WTC11 (cell line): ENCODE data around the gene MPC1. TPM values are rescaled to one million over a fixed set of nuclear protein-coding genes. Genes with fewer than 3 reads are reported as not detected.

ENCODE experiments used
- ATAC-seq: fragments of 200-7000 bp; cut with Tn5 transposase; 2 replicates; pipeline ENCODE4 v1.10.0; 2021; ENCODE audit warnings: mild to moderate bottlenecking, moderate library complexity
- CTCF ChIA-PET: fragments of 300-600 bp; sonication (Branson Sonifier 250); formaldehyde crosslinking; loops from one replicate; lab custom pipeline; 2021; ENCODE audit warnings: antibody characterized with exemption; lab: Charles Lee
- POLR2A ChIA-PET: fragments of 350-600 bp; sonication (Branson Sonifier 250); formaldehyde crosslinking; loops from one replicate; lab custom pipeline; 2021; ENCODE audit warnings: antibody characterized with exemption; lab: Charles Lee
- DNase-seq: peaks from one replicate; pipeline ENCODE4 v3.0.0; 2021; ENCODE audit warnings: low spot score
- H3K27ac Mint-ChIP-seq: 2 replicates; pipeline ENCODE4 v1.8.0; 2021; ENCODE audit warnings: mixed read lengths
- H3K27me3 Mint-ChIP-seq: 2 replicates; pipeline ENCODE4 v1.8.0; 2021; ENCODE audit warnings: low read depth, mild to moderate bottlenecking, moderate library complexity, mixed read lengths
- H3K36me3 Mint-ChIP-seq: 2 replicates; pipeline ENCODE4 v1.8.0; 2021; ENCODE audit warnings: mixed read lengths
- H3K4me1 Mint-ChIP-seq: 2 replicates; pipeline ENCODE4 v1.8.0; 2022; ENCODE audit warnings: mixed read lengths
- H3K4me3 Mint-ChIP-seq: 2 replicates; pipeline ENCODE4 v1.8.0; 2021; ENCODE audit warnings: mild to moderate bottlenecking, moderate library complexity, mixed read lengths
- H3K9me3 Mint-ChIP-seq: 2 replicates; pipeline ENCODE4 v1.8.0; 2021; ENCODE audit warnings: mixed read lengths
- AFF4 ChIP-seq: sonication (generic); formaldehyde crosslinking; IDR thresholded peaks from 2 replicates; pipeline ENCODE4 v1.8.1; 2023; ENCODE audit warnings: mild to moderate bottlenecking, missing genetic modification reagents, borderline replicate concordance
- ATF6 ChIP-seq: sonication (generic); formaldehyde crosslinking; IDR thresholded peaks from 2 replicates; pipeline ENCODE4 v1.8.1; 2023; ENCODE audit warnings: mild to moderate bottlenecking, missing genetic modification reagents
- EMX1 ChIP-seq: fragments of 250-450 bp; sonication (Bioruptor Pico); IDR thresholded peaks from 2 replicates; pipeline ENCODE4 v1.8.0; 2021; ENCODE audit warnings: mild to moderate bottlenecking
- FOXJ3 ChIP-seq: sonication (generic); formaldehyde crosslinking; IDR thresholded peaks from 2 replicates; pipeline ENCODE4 v1.9.0; 2021; ENCODE audit warnings: missing genetic modification reagents, mild to moderate bottlenecking, borderline replicate concordance
- FOXP1 ChIP-seq: sonication (generic); formaldehyde crosslinking; IDR thresholded peaks from 2 replicates; pipeline ENCODE4 v1.8.0; 2022; ENCODE audit warnings: missing genetic modification reagents, mild to moderate bottlenecking, moderate library complexity, borderline replicate concordance
- GTF2I ChIP-seq: fragments of 250-450 bp; sonication (Bioruptor Pico); conservative IDR thresholded peaks from 2 replicates; pipeline ENCODE4 v1.4.0; 2021; ENCODE audit warnings: mild to moderate bottlenecking
- KAT7 ChIP-seq: sonication (generic); formaldehyde crosslinking; IDR thresholded peaks from 2 replicates; pipeline ENCODE4 v1.8.1; 2023; ENCODE audit warnings: missing genetic modification reagents, mild to moderate bottlenecking, borderline replicate concordance
- NR1H2 ChIP-seq: sonication (generic); formaldehyde crosslinking; IDR thresholded peaks from 2 replicates; pipeline ENCODE4 v1.9.0; 2021; ENCODE audit warnings: mild to moderate bottlenecking, moderate library complexity, missing genetic modification reagents
- NR2C2 ChIP-seq: sonication (generic); formaldehyde crosslinking; IDR thresholded peaks from 2 replicates; pipeline ENCODE4 v1.8.0; 2022; ENCODE audit warnings: mild to moderate bottlenecking, missing genetic modification reagents
- ZNF121 ChIP-seq: sonication (generic); formaldehyde crosslinking; IDR thresholded peaks from 2 replicates; pipeline ENCODE4 v1.8.0; 2023; ENCODE audit warnings: missing genetic modification reagents
- ZNF138 ChIP-seq: sonication (generic); formaldehyde crosslinking; conservative IDR thresholded peaks from 2 replicates; pipeline ENCODE4 v1.8.1; 2022; ENCODE audit warnings: mild to moderate bottlenecking, moderate library complexity, missing genetic modification reagents
- ZNF232 ChIP-seq: sonication (generic); formaldehyde crosslinking; IDR thresholded peaks from 2 replicates; pipeline ENCODE4 v1.8.0; 2022; ENCODE audit warnings: mild to moderate bottlenecking, missing genetic modification reagents
- ZNF416 ChIP-seq: fragments of 250-450 bp; sonication (Bioruptor Pico); IDR thresholded peaks from 2 replicates; pipeline ENCODE4 v1.9.0; 2021; ENCODE audit warnings: mild to moderate bottlenecking, inconsistent platforms
- ZNF532 ChIP-seq: fragments of 250-450 bp; sonication (Bioruptor Pico); IDR thresholded peaks from 2 replicates; pipeline ENCODE4 v1.9.0; 2021; ENCODE audit warnings: mild to moderate bottlenecking, borderline replicate concordance
- total RNA-seq: library from RNA; stranded (reverse); gene quantifications from 3 replicates; pipeline ENCODE4 v1.2.3, GENCODE V29; 2021
- TF ChIP-seq, protein P1 (sequence below): sonication (generic); formaldehyde crosslinking; IDR thresholded peaks from 2 replicates; pipeline ENCODE4 v1.8.0; 2023; ENCODE audit warnings: missing genetic modification reagents
- TF ChIP-seq, protein P2 (sequence below): fragments of 250-450 bp; sonication (Bioruptor Pico); IDR thresholded peaks from 2 replicates; pipeline ENCODE4 v1.9.0; 2021; ENCODE audit warnings: moderate library complexity, mild to moderate bottlenecking, inconsistent platforms, borderline replicate concordance
- TF ChIP-seq, protein P3 (sequence below): sonication (generic); formaldehyde crosslinking; IDR thresholded peaks from 2 replicates; pipeline ENCODE4 v1.8.0; 2023; ENCODE audit warnings: missing genetic modification reagents, mild to moderate bottlenecking, borderline replicate concordance
- TF ChIP-seq, protein P4 (sequence below): fragments of 250-450 bp; sonication (Bioruptor Pico); IDR thresholded peaks from 2 replicates; pipeline ENCODE4 v1.9.0; 2021; ENCODE audit warnings: mild to moderate bottlenecking

Gene MPC1
- total RNA-seq, 1 experiment from 2014 or later, result 10.7 TPM

DNA sequence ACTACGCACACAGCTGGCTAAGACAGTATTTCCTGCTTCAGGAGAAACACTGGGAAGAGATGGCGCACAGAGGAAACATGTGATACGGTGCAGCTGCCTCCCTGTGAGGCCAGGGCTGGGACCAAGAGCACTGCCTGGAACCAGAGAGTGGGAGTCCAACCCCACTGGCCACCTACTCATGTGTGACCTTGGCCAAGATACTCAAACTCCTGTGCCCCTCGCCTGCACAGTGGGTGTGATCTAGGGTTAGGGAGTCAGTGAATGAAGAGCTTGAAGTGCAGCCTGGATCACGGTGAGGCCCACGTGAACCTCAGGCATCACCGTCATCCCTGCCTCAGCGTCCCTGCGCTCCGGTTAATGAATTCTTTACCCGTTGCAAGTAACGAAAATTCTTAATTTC lies 41.7 kb upstream of the MPC1 start:
- Mint-ChIP-seq H3K27me3 (no peaks in the 10 kb centered on the region), H3K4me3 (no peak overlapping the region), H3K9me3 (peaks cover 6% of the 10 kb centered on the region), H3K4me1 (peaks cover 6% of the 10 kb centered on the region; the same call in 1 of the 2 replicates), H3K27ac (no peak overlapping the region), H3K36me3 (peaks cover 19% of the 10 kb centered on the region)
- TF ChIP-seq FOXP1 (CRISPR knock-in tag) (no peak), NR1H2 (CRISPR knock-in tag) (no peak), ZNF416 (CRISPR knock-in tag) (no peak), ZNF232 (CRISPR knock-in tag) (no peak)
- TF ChIP-seq, protein P1, sequence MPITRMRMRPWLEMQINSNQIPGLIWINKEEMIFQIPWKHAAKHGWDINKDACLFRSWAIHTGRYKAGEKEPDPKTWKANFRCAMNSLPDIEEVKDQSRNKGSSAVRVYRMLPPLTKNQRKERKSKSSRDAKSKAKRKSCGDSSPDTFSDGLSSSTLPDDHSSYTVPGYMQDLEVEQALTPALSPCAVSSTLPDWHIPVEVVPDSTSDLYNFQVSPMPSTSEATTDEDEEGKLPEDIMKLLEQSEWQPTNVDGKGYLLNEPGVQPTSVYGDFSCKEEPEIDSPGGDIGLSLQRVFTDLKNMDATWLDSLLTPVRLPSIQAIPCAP (CRISPR knock-in tag), result no peak
- ChIA-PET CTCF (interaction anchor here (1.2 kb wide), 1 partner anchor 283 kb away, joined by 3 read pairs; no protein-coding TSS in a partner anchor), POLR2A (no interaction called here)
- ATAC-seq (no peak), DNase-seq (no peak)

DNA sequence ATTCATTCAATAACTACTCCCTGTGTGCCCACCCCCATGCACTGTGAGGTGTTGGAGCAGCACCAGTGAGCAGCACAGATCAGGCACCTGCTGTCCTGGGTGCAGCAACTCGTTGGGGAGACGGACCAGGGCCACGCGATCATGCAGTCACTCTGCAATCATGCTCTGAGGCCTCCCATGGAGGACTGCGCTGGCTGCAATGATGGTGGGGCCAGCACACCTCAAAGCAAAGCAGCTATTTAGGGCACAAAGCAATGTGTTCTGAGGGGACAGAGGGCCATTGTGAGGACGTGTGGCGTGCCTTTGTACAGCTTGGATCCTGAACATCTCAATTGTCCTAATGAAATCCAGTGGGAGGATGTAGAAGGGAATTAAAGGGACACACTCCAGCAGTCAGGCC lies 41.0 kb upstream of the MPC1 start:
- Mint-ChIP-seq H3K27me3 (no peaks in the 10 kb centered on the region), H3K9me3 (peaks cover 3% of the 10 kb centered on the region), H3K36me3 (peaks cover 19% of the 10 kb centered on the region), H3K4me1 (peaks cover 6% of the 10 kb centered on the region; the same call in 1 of the 2 replicates), H3K4me3 (no peak overlapping the region), H3K27ac (no peak overlapping the region)
- POLR2A ChIA-PET, result no interaction called here
- CTCF ChIA-PET, result interaction anchor here (1.2 kb wide), 2 partner anchors 33 to 283 kb away, joined by 3 read pairs; no protein-coding TSS in a partner anchor
- DNase-seq, result no peak
- TF ChIP-seq ATF6 (CRISPR knock-in tag) (no peak), AFF4 (CRISPR knock-in tag) (no peak), NR2C2 (no peak), ZNF121 (CRISPR knock-in tag) (no peak), ZNF532 (CRISPR knock-in tag) (no peak), KAT7 (CRISPR knock-in tag) (no peak), ZNF138 (CRISPR knock-in tag) (no peak), FOXJ3 (CRISPR knock-in tag) (no peak), EMX1 (no peak), GTF2I (no peak)
- TF ChIP-seq, protein P2, sequence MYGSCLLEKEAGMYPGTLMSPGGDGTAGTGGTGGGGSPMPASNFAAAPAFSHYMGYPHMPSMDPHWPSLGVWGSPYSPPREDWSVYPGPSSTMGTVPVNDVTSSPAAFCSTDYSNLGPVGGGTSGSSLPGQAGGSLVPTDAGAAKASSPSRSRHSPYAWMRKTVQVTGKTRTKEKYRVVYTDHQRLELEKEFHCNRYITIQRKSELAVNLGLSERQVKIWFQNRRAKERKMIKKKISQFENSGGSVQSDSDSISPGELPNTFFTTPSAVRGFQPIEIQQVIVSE (CRISPR knock-in tag), result no peak
- TF ChIP-seq, protein P3, sequence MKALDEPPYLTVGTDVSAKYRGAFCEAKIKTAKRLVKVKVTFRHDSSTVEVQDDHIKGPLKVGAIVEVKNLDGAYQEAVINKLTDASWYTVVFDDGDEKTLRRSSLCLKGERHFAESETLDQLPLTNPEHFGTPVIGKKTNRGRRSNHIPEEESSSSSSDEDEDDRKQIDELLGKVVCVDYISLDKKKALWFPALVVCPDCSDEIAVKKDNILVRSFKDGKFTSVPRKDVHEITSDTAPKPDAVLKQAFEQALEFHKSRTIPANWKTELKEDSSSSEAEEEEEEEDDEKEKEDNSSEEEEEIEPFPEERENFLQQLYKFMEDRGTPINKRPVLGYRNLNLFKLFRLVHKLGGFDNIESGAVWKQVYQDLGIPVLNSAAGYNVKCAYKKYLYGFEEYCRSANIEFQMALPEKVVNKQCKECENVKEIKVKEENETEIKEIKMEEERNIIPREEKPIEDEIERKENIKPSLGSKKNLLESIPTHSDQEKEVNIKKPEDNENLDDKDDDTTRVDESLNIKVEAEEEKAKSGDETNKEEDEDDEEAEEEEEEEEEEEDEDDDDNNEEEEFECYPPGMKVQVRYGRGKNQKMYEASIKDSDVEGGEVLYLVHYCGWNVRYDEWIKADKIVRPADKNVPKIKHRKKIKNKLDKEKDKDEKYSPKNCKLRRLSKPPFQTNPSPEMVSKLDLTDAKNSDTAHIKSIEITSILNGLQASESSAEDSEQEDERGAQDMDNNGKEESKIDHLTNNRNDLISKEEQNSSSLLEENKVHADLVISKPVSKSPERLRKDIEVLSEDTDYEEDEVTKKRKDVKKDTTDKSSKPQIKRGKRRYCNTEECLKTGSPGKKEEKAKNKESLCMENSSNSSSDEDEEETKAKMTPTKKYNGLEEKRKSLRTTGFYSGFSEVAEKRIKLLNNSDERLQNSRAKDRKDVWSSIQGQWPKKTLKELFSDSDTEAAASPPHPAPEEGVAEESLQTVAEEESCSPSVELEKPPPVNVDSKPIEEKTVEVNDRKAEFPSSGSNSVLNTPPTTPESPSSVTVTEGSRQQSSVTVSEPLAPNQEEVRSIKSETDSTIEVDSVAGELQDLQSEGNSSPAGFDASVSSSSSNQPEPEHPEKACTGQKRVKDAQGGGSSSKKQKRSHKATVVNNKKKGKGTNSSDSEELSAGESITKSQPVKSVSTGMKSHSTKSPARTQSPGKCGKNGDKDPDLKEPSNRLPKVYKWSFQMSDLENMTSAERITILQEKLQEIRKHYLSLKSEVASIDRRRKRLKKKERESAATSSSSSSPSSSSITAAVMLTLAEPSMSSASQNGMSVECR (CRISPR knock-in tag), result no peak
- TF ChIP-seq, protein P4, sequence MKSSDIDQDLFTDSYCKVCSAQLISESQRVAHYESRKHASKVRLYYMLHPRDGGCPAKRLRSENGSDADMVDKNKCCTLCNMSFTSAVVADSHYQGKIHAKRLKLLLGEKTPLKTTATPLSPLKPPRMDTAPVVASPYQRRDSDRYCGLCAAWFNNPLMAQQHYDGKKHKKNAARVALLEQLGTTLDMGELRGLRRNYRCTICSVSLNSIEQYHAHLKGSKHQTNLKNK (CRISPR knock-in tag), result no peak
- ATAC-seq, result no peak
